GM19238 (cell line): ENCODE measurements around the gene TRIM61.
"Not testable (repeated sequence)": the region's sequence is repeated elsewhere in the genome, so short reads cannot be mapped to it uniquely, and the experiment has no call there.

Experiments used
- DNase-seq: peaks from one replicate; pipeline ENCODE4 v3.0.0; 2011; ENCODE audit warnings: low spot score; ENCODE audit not compliant: insufficient read length

The TRIM61 gene

GRCh38 chr4:164956766-164957643 is 20.5 kb downstream of the TRIM61 start:
- peak; percentile 73 for DNase-seq

- no peak for DNase-seq
Measured at GRCh38 chr4:164955107-164955805, 22.2 kb downstream of the TRIM61 start.

- no peak for DNase-seq
Measured at GRCh38 chr4:164952551-164952950, 24.9 kb downstream of the TRIM61 start.

- DNase-seq: no peak
Measured at GRCh38 chr4:164949448-164950143, 27.9 kb downstream of the TRIM61 start.

- no peak for DNase-seq
Measured at GRCh38 chr4:164948975-164949374, 28.5 kb downstream of the TRIM61 start.

- not testable (repeated sequence) for DNase-seq
Measured at GRCh38 chr4:164948006-164948405, 29.5 kb downstream of the TRIM61 start.

- no peak for DNase-seq
Measured at GRCh38 chr4:164946810-164947209, 30.6 kb downstream of the TRIM61 start.

GRCh38 chr4:164945146-164945545 is 32.3 kb downstream of the TRIM61 start:
- no peak for DNase-seq

GRCh38 chr4:164943192-164943591 is 34.3 kb downstream of the TRIM61 start:
- DNase-seq: no peak

GRCh38 chr4:164937576-164938270 is 39.7 kb downstream of the TRIM61 start:
- no peak for DNase-seq

- DNase-seq: not testable (repeated sequence)
Measured at GRCh38 chr4:164935865-164936606, 41.4 kb downstream of the TRIM61 start.

GRCh38 chr4:164935363-164935762 is 42.1 kb downstream of the TRIM61 start:
- DNase-seq: no peak

- DNase-seq: no peak
Measured at GRCh38 chr4:164933244-164933643, 44.2 kb downstream of the TRIM61 start.

GRCh38 chr4:164931551-164932324 is 45.7 kb downstream of the TRIM61 start:
- DNase-seq: no peak

GRCh38 chr4:164930647-164931046 is 46.8 kb downstream of the TRIM61 start:
- no peak for DNase-seq

- DNase-seq: not testable (repeated sequence)
Measured at GRCh38 chr4:164927101-164927500, 50.4 kb downstream of the TRIM61 start.

- no peak for DNase-seq
Measured at GRCh38 chr4:164926301-164926700, 51.2 kb downstream of the TRIM61 start.

GRCh38 chr4:164924670-164925238 is 52.7 kb downstream of the TRIM61 start:
- DNase-seq: no peak

- DNase-seq: no peak
Measured at GRCh38 chr4:164918956-164919355, 58.5 kb downstream of the TRIM61 start.
